Measurements from ENCODE around the gene ADAMTS4.

The ADAMTS4 gene

GRCh38 chr1:161195171-161195570, 3.7 kb downstream of the ADAMTS4 start:
- DNase-seq, result no peak

DNA sequence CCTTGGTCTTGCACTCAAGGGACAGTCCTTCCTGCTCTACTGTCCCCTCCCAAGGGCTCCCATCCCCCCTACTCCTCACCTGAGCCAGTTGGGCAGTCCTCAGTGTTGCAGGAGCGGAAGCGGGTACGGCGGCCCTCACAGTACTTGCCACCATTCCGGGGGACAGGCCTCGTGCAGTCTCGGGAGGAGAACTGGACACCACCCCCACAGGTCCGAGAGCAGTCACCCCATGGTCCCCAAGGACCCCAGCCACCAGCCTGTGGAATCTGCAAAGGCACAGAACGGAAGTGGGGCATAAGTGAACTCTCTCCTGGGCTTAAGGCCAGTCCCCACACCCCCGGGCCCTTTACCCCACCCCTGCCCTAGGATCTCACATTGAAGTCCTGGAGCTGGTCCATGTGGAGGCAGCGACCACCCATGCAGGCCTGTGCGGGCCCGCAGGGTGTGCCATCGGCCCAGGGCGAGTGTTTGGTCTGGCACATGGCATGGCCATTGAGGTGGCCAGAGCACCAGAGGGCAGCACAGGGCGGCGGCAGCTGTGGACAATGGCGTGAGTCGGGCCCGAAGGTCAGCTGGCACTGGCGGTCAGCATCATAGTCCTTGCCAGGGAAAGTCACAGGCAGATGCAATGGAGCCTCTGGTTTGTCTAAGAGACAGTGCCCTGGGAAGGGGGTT, 5.2 kb downstream of the ADAMTS4 start:
- no peak for DNase-seq

- peak; percentile 84 for DNase-seq
Observed at GRCh38 chr1:161192476-161193465, 6.1 kb downstream of the ADAMTS4 start.

DNA sequence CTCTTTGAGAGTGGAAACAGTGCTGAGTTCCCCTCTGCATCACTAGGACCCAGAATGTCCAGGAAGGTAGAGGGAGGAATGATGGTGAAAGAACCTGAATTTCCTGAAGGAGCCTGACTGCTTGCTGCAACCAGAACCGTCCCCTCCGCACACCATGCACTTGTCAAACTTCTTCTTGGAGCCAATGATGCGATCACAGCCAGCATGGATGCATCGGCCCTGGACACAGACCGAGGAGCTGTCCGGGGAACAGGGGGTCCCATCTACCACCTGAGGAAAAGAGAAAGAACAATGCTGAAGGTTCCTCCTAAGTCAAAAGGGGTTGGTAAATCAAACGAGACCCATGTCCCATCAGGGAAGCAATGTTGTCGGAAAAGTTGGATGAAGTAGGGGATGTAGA, 6.9 kb downstream of the ADAMTS4 start:
- no peak for DNase-seq

DNA sequence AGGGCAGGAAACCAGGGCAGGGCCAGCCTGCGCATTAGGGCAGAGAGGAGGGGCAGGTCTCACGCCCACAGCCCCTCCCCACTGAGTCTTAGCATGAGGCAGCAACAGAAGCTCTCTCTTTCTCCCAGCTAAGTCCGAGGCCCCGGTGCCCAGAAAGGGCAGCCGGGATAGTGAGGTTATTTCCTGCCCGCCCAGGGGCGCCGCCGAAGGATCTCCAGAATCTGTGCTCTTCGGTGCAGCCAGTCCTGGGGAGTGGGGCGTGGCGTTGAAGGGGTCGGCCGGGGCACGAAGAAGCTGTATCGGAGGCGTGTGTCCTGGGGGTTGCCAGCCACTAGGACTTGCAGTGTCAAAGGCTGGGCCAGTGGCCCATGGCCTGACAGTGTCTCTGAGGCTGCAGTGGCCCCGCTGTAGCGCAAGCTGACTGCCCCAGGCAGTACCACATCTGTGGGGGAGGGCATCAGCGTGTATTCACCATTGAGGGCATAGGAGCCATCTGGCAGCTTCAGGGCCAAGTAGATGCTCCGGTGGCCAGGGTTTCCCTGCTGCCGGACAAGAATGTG, 7.8 kb downstream of the ADAMTS4 start:
- no peak for DNase-seq

DNA sequence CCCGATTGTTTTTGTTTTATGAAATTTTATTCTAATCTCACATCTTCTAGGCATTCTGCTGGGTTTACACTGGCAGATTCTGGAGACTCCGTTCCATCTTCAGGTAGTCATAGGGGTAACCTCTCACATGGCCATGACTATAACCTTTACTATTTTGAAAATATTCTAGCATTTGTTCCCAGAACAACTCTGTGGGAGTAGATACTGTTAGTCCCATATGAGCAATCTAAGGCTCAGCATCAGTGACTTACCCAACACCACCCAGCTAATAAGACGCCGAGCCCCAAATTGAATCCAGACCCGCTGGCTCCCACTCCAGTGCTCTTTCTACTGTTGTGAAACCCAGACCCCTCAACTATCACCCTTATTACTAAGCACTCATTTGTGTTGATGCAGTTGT, 9.8 kb downstream of the ADAMTS4 start:
- DNase-seq, result no peak

DNA sequence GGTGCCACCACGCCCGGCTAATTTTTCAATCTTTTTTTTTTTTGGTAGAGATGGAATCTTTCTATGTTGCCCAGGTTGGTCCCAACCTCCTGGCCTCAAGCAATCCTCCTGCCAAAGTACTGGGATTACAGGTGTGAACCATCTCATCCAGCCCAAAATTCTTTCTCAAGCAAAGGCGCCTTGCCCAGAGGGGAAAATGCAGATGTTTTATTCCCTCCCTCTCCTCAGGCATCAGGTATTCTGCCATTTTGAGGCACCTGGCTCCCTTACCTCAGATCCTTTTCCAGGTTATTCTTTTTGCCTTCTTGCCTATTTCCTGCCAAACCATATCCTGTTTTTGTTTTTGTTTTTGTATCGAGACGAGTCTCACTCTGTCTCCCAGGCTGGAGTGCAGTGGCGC, 10.5 kb downstream of the ADAMTS4 start:
- no peak for DNase-seq

- DNase-seq, result no peak
Observed at GRCh38 chr1:161187311-161187710, 11.5 kb downstream of the ADAMTS4 start.

DNA sequence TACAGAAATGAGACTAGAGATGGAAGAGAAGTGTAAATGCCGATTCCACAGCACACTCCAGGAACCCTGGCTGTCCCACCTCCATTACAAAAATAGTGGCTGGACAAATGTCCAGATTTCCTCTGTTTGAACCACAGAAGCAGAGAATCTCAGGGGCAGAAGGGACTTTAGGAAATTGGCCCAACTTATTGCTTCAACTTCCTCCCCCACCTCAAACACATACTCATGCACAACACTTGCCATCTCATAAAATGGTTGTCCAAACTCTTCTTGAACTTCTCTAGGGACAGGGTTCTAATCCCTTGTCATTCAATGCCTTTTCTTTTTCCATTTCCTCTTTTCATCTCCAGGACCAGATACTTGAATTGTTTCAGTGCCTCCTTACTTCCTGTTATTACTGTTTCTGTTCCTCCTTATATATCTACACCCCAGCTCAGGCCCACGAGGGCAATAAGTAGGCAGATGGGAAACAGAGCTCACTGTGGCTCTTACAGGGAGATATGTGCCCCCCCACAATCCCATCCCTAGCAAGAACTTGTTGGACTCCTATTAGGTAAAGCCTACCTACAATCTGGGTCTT, 13.0 kb downstream of the ADAMTS4 start:
- DNase-seq, result no peak

- DNase-seq, result peak; percentile 92
Observed at GRCh38 chr1:161185282-161185682, 13.6 kb downstream of the ADAMTS4 start.

DNA sequence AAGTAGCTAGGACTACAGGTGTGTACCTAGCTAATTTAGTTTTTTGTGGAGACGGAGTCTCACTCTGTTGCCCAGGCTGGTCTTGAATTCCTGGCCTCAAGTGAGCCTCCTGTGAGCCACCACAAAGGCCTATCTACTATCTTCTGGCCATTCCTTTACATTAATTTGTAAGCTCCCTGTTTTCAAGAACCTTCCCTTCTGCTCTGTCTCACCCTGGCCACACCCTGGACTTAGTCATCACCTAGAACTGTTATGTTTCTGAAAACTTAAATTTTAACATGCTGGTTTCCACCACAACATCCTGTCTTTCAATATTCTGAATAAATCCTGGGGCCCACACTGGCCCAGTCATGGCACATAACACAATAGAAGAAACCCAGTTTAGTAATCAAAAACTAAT, 16.6 kb downstream of the ADAMTS4 start:
- peak; percentile 78 for DNase-seq

GRCh38 chr1:161180639-161181038, 18.2 kb downstream of the ADAMTS4 start:
- DNase-seq, result peak; percentile 41

- no peak for DNase-seq
Observed at GRCh38 chr1:161179698-161180097, 19.2 kb downstream of the ADAMTS4 start.

DNA sequence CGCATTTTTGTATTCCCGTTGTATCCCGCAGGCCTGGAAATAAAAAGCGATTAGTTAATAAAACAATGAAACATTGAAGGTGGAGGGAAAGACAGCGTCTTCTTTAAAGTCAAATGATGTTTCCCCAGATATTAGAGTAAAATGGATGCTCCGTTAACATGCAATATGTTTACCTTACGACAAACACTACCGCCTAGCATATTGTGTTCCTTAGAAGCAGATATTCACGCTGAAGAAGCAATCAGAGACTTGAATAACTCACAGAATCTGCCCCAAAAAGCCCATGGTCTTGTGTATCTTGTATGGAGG, 21.0 kb downstream of the ADAMTS4 start:
- DNase-seq, result no peak

DNA sequence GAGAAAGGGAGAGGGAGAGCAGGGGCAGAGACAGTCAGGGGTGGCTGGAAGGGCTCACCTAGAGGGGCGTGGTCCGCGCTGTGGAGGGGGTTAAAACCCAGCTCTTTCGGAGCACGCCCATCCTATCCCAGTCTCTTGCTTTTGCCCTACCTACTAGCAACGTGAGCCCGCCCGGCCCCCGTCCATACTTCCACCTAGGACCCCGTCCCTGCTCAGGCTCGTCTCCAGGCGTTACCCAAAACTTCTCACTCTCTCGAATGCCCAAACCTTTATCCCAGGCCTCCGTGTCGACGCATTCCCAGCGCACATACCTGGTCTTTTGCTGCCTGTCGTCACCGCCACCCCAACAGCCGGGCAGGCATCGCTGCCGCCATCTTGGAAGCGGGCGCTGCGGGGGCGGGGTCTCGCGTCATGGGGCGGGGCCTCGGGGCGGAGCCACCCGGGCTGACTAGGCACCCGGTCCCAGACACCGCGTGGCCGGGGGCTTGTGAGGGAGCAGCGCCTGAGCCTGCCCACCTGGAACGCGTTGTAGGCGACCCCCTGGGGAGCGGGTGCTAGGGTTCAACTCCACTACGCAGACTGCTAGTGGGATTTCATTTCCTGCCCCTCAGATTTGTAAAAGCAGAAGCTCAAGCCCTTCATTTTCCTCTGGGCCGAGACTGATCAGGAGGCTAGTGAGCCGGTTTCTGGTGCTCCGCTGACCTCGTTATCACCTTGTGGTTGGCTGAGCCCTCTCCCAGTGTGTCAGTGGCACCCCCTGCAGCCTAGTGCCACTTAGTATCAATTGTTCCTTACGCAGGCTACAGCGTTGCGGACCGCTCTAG, 21.5 kb downstream of the ADAMTS4 start, which contains the start of gene B4GALT3:
Gene B4GALT3, minus strand, starts transcription at position 396 of the 824 bp plus-strand sequence. CDS start 1,447 bp downstream, outside the sequence.
- peak; percentile 92 for DNase-seq

DNA sequence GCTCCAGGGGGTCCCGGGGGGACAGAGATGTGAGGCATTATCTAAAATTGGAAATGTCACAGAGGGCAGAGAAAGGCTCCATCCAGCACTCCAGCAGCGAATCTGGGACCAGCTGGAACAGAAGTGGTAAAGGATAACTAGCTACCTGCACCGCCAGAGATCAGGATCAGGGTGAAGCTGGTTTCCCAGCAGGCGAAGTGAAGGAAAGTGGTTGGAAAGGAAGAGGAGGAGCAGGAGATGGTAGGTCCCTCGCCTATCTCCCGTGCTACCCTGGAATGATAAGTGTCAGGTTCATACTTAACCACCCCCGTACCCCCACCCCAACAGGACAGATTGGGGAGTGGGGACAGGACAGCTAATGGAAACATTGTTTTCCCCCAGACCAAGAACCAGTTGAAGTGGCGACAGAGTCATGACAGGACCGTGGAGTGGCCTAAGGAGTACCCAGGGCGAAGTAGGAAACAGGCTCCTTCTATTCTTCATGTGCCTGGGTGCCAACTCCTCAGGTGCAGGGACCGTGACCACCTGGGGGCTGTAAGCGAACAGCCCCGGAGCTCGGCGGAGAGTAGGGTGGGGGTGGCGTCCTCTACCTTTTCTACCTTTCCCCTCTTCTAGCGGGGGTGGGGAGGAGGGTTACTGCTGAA, 22.3 kb downstream of the ADAMTS4 start:
- no peak for DNase-seq

DNA sequence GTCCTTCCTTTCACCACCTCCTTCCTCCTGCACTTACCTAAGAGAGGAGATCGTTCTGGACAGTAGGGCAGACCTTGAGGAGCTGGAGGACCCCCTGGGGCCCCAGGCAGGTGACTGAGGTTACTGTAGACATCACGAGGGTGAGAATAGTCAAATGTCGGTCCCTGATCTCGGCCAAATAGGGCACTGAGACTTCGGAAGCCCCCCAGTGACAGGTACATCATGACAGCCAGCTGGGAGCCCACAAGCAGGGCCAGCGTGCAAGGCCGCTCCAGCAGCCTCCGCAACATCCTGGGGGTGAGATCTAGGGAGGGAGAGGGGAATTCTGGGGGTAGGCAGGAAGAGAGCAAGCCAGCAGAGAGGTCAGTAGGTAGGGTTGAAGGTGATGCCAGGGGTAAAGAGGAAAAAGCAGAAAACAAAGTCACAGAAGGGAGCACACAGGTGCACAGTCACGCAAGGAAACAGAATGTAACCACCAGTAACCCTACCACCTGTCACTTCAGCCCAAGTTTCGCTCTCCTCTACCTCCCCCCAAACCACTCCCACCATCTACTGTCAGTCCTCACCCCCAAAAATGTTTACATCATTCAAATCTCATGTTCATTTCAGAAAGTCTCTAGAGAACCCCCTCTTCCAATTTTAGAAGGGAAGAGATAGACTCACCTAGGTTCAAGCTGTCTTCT, 22.9 kb downstream of the ADAMTS4 start:
- no peak for DNase-seq

DNA sequence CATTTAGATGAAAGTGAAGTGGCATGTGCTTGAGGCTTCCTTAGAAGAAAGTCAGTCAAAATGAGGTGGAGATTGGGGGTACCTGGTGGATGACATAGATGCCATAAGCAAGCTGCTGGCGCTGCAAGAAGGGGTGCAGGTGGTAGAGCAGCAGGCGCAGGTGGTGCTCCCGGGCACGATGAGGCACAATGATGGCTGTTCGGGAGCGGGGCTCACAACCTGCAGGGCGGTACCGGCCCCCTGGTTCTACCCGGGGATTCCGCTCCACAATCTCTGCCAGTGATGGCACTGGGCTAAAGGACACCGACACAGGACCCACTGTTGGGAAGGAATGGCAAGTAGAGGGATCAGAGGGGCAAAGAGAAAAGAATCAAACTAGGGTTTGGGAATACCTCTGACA, 23.9 kb downstream of the ADAMTS4 start:
- DNase-seq, result no peak

DNA sequence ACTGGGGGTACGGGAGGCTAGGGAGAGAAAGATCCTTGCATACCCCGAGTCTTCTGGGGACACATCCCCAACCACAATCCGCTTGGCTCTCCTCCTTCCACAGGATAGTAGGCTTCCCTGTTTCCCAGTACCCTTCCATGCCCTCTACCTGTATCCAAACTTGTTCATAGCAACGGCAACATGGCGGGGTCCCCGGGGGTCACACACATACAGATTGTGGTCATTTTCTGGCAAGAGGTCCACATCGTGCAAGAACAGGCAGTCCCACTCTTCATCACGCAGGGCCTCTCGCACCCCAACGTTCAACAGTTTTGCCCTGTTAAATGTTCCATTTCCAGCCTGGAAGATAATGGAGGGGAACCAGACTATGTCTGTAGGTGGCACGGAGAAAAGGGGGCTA, 25.1 kb downstream of the ADAMTS4 start:
- no peak for DNase-seq

DNA sequence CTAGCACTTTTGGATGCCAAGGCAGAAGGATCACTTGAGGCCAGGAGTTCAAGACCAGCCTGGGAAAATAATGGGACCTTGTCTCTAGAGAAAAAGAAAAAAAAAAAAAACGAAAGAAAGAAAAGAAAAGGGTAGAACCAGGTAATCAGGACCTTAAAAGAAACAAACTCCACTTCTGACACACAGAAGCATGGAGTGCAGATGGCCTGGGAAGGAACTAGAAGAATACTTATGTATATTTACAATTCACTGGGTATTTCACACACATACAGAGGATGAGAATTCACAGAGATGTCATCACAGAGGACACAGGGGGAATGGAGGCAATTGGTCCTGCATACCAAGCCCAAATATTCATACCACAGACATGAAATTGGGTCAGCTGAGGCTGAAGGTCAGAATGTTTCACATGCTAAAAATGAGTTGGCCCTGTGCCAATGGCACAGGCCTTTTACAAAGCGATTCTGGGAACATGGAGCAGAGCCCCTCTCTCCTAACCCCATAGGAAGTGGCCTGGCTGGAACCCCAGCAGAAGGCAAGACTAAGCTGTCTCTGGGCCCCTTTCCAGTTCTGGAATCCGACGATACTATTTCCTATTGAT, 26.0 kb downstream of the ADAMTS4 start:
- DNase-seq, result no peak

DNA sequence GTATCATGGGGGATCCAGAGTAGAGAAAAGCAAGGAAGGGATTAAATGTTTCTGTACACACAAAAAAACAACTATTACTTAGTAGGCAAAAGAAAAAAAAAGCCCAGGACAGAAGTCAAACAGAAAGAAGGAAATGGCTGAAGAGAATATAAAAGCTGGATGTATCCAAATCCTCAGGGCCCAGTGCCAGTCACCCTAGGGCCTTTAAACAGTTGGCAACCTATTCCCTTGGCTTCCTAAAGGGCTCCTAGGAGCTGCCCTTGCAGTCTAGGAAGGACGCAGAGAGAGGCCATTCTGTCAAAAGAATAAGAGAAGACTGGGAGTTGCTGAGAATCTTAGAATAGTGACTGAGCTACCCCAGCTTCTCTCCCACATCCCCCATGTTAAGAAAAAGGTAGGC, 26.5 kb downstream of the ADAMTS4 start:
- no peak for DNase-seq
